NCI-H2107 (cell line): ENCODE measurements around the gene ANKRD36C.
"Not testable (repeated sequence)": the region's sequence is repeated elsewhere in the genome, so short reads cannot be mapped to it uniquely, and the experiment has no call there.

Experiments
- DNase-seq: peaks from one replicate; lab custom pipeline; 2025; lab: John Stamatoyannopoulos, UW

ANKRD36C gene

DNA sequence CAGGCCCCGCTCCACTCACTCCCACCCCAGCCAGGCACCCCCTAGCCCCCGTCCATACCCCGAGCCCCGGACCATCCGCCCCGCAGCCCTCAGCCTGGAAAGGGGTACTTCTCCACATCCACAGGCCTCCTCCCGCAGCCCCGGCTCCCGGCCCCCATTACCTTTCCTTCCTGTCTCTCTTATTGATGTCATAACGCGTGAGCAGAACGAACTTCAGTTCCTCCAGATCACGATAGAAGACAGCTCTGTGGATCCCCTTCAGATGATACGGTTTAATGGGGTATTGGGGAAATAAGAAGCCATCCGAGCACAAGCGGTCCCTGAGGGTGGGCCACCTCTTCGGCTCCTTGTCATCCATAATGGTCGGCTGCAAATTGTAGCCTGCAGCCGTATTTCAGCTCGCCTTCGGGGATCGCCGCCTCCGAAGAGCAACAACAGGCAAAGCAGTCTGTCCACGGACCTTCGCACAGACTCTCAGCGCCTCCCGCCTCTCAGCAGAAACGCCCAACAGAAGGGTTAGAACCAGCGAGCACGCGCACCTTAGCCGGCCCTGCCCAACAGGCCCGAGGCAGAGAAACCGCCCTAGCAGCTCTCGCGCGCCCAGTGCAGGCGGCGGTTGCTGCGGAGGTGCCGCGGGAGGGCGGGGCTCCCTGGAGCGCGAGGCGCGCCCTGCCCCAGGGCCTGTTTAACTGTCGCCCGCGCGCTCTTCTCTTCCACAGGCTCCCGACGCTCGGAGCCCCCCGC, at the start of gene ANKRD36C:
Gene ANKRD36C, minus strand, starts transcription at position 474 of the 744 bp plus-strand sequence. Its CDS starts 116 bp downstream, at position 358.
- not testable (repeated sequence) for DNase-seq

- not testable (repeated sequence) for DNase-seq
Measured at GRCh38 chr2:96035554-96035953, 43.9 kb upstream of the ANKRD36C start.

- not testable (repeated sequence) for DNase-seq
Measured at GRCh38 chr2:96034792-96035191, 43.2 kb upstream of the ANKRD36C start, which contains the start of gene GPAT2. TSS of gene GPAT2 (minus strand) at chr2:96034916. CDS start at chr2:96032359, 2,557 bp downstream.

GRCh38 chr2:96033997-96034396, 42.4 kb upstream of the ANKRD36C start:
- not testable (repeated sequence) for DNase-seq

GRCh38 chr2:96027725-96028325, 36.2 kb upstream of the ANKRD36C start:
- DNase-seq = not testable (repeated sequence)

DNA sequence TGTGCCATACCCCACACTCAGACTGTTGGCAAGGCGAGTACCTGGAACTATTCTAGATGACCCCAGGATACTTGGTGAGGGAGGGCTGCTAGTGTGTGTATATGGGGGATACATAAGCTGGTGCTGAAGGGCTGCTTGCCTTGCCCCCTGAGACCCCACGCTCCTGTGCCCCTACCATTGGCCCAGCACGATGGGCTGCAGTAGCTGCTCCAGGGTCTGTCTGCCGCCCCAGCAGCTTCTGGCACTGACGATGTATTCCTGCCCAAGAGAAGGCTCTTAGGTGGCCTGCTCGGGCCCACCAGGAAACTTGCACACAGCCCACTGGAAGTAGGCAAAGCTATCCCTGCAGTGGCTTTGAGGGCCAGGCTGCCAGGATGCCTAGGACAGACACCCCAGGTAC, 34.1 kb upstream of the ANKRD36C start:
- DNase-seq = not testable (repeated sequence)

GRCh38 chr2:96025194-96025492, 33.5 kb upstream of the ANKRD36C start:
- DNase-seq = no peak

- no peak for DNase-seq
Measured at GRCh38 chr2:96024336-96025193, 32.9 kb upstream of the ANKRD36C start.

- not testable (repeated sequence) for DNase-seq
Measured at GRCh38 chr2:96023701-96024100, 32.1 kb upstream of the ANKRD36C start.

- not testable (repeated sequence) for DNase-seq
Measured at GRCh38 chr2:96022701-96023447, 31.2 kb upstream of the ANKRD36C start.

DNA sequence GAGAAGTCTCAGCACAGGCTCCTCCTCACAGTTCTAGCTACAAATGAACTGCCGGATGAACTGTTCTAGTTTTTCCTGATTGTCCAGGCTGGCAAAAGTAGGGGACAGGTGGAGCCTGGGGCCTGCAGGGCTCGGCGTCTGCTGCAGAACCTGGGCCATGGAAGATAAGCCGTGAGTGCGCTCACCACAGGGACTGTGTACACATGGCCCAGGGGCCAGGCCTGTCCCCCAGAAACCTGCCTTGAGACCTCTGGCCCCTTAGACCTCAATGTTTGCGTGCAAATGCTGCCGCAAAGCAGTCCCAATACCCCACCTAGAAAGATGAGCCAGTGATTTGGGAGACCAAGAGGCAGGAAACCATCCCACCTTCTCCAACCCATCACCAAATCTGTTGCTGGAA, 30.5 kb upstream of the ANKRD36C start:
- not testable (repeated sequence) for DNase-seq

DNA sequence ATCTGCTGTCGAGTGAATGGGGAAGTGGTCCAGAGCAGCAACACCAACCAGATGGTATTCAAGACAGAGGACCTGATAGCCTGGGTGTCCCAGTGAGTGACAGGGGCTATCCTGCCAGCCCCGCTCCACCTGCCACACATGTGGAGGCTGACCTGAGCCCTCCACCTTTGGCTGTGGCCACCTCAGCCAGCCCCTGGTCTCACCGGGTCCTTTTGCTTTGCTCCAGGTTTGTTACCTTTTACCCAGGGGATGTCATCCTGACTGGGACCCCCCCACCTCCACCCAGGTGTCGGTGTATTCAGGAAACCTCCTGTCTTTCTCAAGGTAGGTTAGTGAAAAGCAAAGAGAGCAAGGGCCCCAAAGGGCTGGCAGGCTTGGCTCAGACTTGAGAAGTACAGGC, 29.5 kb upstream of the ANKRD36C start:
- DNase-seq = not testable (repeated sequence)

DNA sequence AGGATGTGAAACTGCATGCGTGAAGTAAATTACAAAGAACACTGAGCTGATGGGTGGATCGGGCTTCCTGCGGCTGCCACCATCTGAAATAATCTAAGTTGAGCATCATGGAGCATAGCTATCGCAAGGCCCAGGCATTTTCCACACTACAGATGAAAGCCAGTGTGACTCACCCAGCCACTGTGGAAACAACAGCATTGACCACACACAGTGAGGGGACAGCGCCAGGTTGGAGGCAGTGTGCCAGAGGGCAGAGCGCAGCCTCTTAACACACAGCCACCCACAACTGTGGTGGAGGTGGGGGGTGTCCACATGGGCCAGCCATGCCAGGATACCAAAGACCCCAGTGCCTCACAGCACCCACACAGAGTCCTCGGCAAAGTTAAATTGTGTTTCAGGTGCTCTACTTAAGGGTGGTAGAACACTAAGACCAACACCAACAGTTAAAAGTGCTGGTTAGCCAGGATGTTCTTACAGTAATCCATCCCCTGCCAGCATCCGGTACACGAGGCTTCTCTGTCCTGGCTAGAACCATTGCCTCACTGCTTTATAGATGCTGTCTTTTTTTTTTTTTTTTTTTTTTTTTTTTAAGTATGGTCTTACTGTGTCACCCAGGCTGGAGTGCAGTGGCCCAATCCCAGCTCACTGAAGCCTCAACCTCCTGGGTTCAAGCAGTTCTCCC, 28.4 kb upstream of the ANKRD36C start:
- DNase-seq = not testable (repeated sequence)

- DNase-seq = not testable (repeated sequence)
Measured at GRCh38 chr2:96016321-96016720, 24.7 kb upstream of the ANKRD36C start.

DNA sequence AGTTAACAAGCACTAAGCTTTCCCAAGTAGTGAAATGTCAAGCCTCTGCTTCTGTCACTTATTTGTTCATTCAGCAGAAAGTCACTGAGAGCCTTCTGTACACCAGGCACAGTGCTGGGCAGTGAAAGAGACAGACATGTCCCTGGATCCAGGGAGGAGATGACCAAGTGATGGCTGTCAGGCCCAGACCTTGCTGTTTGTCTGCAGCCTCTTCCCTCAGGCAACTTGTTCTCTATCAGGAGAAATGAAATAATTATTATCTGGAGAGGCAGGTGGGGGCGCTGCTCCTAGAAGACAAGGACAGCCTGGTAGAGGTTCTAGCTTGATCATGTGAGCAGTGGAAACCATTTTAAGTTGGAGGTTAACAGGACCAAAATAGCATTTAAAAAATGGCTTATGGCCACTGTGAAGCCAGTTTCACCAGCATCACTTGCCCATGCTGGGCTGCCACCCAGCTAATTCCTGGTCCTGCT, 21.2 kb upstream of the ANKRD36C start:
- DNase-seq = not testable (repeated sequence)

GRCh38 chr2:96012086-96012791, 20.6 kb upstream of the ANKRD36C start:
- DNase-seq = not testable (repeated sequence)

DNA sequence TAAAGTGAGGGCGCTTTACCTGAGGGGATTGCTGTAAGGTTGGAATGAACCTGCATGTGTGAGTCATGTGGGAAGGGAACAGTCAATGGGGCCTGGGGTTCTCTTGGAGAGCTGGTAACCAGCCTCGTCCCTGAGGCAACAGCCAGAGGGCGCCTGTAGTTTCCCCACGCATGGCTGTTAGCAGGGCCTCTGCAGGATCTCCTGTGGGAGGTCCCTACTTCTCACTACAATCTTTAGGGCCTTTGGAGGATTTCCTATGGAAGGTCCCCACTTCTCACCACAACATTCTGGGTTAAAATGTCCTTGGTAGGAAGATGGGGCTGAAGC, 19.5 kb upstream of the ANKRD36C start:
- not testable (repeated sequence) for DNase-seq

DNA sequence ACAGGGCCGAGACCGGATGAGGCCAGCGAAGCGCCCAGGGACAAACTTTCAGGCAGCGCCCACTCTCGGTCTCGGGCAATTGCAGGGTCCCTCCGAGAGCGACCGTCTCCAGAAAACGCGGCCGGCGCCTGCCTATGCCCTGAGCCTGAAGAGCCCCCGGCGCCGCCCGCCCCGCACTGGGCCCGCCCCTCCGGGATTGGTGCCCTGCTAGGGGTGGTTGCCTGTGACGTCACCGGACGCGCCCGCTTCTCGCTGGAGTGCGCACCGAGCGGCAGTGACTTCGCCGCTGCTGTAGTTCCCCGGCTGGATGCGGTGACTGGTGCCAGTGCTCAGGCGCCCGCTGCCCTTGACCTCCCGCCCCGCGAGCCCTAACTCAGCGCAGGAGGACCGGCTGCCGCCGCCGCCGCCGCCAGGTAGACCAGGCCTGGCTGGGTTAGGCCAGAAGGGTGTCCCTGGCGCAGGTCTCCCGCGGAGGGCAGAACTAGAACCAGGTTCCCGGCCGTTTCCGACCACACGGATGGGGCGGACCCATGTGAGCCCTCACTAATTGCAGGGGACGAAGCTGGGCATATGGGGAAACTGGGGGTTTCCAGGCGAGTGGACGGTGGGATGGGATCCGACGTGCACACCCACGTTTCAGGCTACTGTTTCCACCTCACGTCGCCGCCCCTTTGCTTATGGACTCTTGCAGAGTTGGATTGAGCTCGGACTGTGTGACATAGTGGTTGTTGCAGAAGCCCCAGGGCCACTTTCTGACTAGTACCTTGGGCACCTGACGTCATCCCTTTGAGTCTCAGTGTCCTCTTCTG, 18.9 kb upstream of the ANKRD36C start:
- not testable (repeated sequence) for DNase-seq

DNA sequence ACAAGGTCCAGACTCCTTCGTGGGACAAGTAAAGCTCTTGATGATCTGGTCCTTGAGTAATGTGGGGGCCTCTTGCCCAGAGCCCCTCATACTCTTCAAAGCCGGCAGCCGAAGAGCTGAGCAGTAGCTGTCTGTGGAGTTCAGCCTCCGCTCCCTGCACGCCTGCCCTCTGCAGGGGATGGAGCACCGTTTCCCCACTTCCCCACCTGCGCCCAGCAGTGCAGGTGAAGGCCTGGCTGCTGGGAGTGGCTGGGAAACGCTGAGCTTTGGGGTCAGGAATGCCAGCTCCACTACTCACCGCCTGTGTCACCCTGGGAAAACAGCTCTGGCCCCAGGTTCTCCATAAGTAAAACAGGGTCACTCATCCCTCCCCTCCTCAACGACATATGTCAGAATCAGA, 18.2 kb upstream of the ANKRD36C start:
- not testable (repeated sequence) for DNase-seq

DNA sequence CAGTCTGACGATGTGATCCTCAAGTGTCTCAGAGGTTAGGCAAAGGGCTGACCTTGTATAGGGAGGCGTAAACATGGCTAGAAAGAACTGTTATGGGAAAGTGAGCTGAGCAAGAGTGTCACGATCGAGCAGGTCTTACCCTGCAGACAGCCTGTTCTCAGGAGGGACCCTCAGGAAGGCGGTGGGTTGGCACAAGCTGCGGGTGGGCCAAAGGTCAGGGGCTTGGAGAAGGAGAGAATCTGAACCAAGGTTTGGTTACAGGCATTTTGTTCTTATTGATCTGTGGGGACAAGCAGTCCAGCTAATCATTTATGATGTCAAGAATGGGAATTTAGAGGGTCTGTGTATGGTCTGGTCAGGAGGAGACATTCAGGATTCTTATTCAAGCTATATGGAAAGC, 16.4 kb upstream of the ANKRD36C start:
- DNase-seq = not testable (repeated sequence)
